G401.6 (cell line): ENCODE data around the gene SP8.

Experiments
- FAIRE-seq: peaks from 2 replicates; lab custom pipeline; 2012; peaks lifted over from hg19 to GRCh38; lab: Jason Lieb, UNC

The SP8 gene

DNA sequence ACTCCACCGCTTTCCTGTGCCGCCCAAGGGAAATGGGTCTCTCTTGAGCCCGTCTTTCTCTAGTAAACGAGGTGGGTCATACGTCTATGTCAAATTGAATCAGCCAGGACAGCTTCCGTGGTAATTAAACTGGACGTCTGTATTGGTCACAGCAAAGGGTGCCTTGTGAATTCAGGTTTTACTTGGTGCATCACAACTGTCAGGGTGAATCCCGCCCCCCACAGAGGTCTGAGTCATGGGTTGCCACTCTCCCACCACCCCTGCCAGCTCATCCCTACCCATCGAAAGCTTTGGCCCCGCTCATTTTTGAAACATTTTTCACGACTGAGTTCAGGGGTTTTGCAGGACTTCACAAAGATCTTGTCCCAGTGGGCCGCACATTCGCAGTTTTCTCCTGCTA lies 8.0 kb upstream of the SP8 start:
- FAIRE-seq = no peak

- FAIRE-seq = no peak
Observed at GRCh38 chr7:20793694-20794394, 7.2 kb upstream of the SP8 start.

DNA sequence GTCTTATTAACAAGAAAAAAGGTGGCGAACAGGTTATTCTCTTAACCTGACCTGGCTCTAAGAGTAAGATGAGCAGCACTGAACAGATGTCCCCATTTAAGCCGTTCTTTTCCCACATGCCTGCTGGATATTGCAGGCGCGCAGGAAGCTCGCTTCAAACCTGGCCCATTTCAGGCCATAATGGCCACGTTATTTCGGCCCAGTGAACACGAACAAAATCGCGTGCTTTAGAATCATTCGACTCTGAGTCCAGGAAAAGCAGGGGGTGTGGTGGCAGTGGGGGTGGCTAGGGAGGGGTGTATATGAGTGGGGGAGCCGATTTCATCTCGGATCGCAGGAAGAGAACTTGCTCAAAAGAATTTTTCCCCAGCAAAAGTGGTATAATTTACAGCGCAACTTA lies 6.6 kb upstream of the SP8 start:
- FAIRE-seq = no peak

DNA sequence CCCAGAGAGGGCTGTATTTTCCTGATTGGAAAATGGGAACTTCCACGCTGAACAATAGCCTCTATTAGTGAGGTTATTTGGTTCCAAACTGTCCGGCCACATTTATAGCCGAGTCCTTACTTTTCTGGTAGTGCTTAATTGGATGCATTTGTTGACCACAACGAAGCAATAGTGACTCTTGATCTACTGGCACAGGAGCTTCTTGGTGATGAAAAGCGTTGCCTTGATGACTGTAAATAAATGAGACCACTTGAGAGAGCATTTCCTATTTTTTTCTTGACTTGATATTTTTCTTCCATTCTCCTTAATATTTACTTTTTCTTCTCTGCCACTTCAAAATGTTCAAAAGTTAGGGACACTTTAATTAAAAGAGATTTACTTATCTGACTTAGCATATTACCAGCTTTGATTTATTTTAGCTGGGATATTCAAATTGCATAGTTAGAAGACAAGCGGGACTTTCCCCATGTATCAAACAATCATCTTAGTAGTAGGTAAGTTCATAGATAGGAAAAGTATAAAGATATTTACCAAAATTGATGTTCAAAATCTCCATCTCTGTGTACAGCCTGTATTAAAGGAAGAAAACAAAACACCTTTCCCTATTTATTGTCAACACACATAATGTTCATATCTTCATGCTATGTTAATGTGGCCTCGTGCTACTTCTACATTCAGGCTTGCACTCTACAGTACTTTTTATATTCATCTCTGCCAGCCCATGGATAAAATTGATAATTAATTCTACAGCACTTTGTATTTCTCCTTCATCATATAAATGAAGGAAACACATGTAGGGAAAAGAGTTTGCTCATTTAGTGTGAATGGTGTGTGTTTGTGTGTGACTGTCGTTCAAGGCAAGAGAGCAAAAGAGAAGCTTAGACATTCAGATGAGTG lies 5.1 kb upstream of the SP8 start:
- FAIRE-seq = no peak

DNA sequence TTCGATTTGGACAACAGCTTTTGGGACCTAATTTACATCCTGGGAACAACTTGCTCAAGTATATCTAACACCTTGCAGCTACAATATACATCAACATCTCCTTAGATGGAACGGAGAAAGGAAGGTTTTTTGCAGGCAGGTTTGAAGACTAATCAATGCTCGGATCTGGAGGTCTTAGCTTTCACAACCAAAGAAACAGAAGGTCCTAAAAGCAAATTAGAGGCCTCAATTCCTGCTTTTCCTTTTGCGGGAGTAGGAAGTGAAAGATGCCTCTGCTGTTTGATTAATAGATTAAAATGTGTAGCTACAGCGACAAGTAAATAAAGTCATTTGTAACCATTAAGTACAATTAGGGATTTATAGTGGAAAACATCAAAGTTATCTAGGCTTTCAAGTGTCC lies 3.7 kb upstream of the SP8 start:
- FAIRE-seq = no peak

DNA sequence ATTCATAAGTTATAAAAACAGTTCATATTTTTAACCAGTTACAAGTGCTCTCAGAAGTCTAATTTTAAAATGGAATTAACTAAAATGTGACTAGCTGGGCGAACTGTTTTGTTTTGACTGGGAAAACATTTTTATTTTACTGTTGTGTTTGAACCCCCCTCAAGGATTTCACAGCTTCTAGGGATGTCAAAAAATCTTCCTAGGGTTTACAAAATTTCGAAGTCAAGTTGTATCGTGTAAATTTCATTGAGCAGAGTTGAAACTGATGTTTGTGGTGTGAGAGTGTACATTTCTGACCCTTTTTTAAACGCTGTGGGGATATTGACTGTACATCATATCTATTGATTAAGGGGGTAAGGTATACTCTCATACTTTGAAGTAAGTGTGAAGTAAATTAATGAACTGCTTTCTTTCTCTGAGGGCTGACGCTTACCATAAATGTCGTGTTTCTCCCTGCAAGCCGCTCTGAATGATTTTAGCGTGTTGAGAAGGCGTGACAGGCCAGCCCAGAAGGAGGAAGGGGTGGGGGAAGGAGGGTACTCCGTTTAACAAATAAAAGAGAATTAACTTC lies 1.8 kb upstream of the SP8 start:
- no peak for FAIRE-seq

DNA sequence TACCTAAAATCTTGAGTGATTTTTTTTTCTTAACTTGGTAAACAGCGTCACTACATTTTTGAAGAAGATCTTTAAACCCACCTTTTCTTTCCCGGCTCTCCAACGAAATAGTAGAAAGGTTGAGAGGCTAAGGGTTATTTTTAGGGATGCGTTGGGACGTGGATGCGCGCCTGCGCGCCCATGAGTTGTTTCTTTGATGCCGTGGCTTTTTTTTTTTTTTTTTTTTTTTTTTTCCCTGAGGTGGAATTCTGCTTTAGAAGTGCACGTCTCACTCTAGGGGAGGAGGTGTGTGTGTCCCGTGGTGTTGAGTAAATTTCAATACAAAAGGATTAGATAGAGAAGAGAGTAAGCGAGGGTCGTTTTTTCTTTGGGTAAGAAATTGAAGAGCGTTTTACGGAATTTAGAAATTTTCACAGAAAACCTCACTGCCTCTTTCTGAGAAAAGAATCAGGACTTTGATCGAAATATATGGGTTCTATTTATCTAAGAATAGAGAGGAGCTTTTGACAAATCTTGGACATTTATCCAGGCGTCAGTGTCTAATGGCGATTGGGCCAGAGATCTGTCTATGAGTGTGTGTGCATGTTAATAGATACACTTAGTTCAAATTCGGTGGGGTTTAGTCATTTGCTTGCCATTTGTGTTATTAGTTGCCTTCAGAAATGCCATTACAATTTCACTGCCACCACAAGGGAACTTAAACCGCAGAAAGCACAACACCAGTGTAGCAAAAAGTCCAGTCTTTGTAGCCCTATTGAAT lies 1.2 kb upstream of the SP8 start:
- no peak for FAIRE-seq

DNA sequence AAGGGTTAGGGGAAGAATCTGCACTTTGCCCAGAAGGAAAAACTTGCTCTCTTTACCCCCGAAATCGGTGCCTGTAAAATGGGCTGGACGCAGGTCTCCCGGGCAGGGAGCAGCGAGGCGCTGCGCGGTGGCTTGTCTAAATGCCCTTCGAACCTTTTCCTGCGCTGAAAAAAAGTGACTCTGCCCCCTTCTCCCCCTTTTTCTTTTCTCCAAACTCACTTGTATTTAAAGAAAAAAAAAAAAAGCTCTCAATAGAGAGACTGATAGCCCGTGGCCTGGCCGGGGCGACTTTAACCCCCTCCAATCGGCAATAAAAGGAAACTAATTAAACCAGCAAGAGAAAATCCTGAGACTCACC lies 286 bp downstream of the SP8 start:
- FAIRE-seq = no peak

- no peak for FAIRE-seq
Observed at GRCh38 chr7:20786049-20786412, 655 bp downstream of the SP8 start.

- FAIRE-seq = no peak
Observed at GRCh38 chr7:20785157-20786048, 1.3 kb downstream of the SP8 start.

GRCh38 chr7:20784388-20785156 lies 2.1 kb downstream of the SP8 start:
- FAIRE-seq = no peak

GRCh38 chr7:20783700-20784387 lies 2.8 kb downstream of the SP8 start:
- no peak for FAIRE-seq

GRCh38 chr7:20783125-20783699 lies 3.5 kb downstream of the SP8 start:
- FAIRE-seq = no peak

GRCh38 chr7:20779041-20779440 lies 7.6 kb downstream of the SP8 start:
- no peak for FAIRE-seq

- no peak for FAIRE-seq
Observed at GRCh38 chr7:20778063-20778721, 8.5 kb downstream of the SP8 start.

DNA sequence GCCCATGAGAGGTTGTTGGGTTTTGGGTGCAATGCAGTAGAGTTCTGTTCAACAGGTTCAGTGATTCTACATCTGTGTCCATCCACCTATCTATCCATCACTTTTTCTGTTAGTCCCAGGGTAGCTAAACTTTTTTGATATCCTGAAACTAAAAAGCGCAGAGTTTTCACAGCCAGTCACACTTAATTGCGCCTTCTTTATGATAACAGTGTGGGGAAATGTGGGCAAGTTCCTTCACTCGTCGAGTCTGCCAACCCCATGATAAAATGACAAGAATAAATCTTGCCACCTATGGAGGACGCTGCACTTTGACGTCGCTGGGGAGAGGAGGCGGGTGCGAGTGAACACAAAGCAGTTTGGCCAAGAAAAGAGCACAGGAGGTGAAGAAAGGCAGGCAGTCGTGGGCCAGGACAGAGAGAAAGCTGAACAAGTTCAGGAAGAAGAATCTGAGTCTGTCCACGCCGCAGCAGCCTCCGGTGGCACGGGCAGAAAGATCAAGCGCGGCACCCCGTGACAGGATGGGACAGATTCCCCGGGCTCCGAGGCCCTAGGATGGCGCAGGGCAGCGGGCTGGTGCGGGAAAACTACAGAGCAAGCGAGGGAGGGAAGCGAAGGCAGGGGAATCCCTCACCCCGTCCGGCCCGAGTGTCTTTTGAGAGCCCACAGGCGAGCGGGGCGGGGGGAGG lies 9.2 kb downstream of the SP8 start:
- FAIRE-seq = no peak

- no peak for FAIRE-seq
Observed at GRCh38 chr7:20776942-20777341, 9.7 kb downstream of the SP8 start.

- no peak for FAIRE-seq
Observed at GRCh38 chr7:20776214-20776911, 10.3 kb downstream of the SP8 start.
